Mesothelial cell of epicardium (in vitro differentiated cells): ENCODE data around the gene QKI. TPM values are rescaled to one million over a fixed set of nuclear protein-coding genes. Genes with fewer than 3 reads are reported as not detected.

Source experiments
- DNase-seq, 2 experiments: peaks; one replicate each; pipeline ENCODE4 v3.0.0; 2021; ENCODE audit warnings: low spot score in 2 of 2; ENCODE audit not compliant: unreplicated experiment in 2 of 2
- H3K27ac Mint-ChIP-seq: 2 replicates; pipeline ENCODE4 v1.8.0; 2021; ENCODE audit warnings: mixed read lengths
- H3K27me3 Mint-ChIP-seq: 2 replicates; pipeline ENCODE4 v1.8.0; 2021; ENCODE audit warnings: low read depth, mixed read lengths
- H3K36me3 Mint-ChIP-seq: 2 replicates; pipeline ENCODE4 v1.8.0; 2021; ENCODE audit warnings: mixed read lengths
- H3K4me1 Mint-ChIP-seq: 2 replicates; pipeline ENCODE4 v1.8.0; 2021; ENCODE audit warnings: mixed read lengths
- H3K4me3 Mint-ChIP-seq: 2 replicates; pipeline ENCODE4 v1.8.0; 2021; ENCODE audit warnings: mild to moderate bottlenecking, moderate library complexity, mixed read lengths
- H3K9me3 Mint-ChIP-seq: 2 replicates; pipeline ENCODE4 v1.8.0; 2021; ENCODE audit warnings: mixed read lengths
- CTCF ChIP-seq: fragments of 200-600 bp; sonication (generic); IDR thresholded peaks from one replicate; pipeline ENCODE4 v1.5.0; 2021; ENCODE audit warnings: antibody characterized with exemption; ENCODE audit not compliant: unreplicated experiment
- total RNA-seq: library from RNA; stranded (reverse); gene quantifications from 3 replicates; pipeline ENCODE4 v1.2.1, GENCODE V29; 2021

Gene QKI
- total RNA-seq, 1 donor from 2014 or later: 133 TPM

- H3K4me1 Mint-ChIP-seq: peaks cover 28% of the 10 kb centered on the region
- no peak for TF ChIP-seq CTCF
- no peak overlapping the region for H3K4me3 Mint-ChIP-seq
- H3K9me3 Mint-ChIP-seq: no peaks in the 10 kb centered on the region
- H3K36me3 Mint-ChIP-seq: no peaks in the 10 kb centered on the region
- H3K27me3 Mint-ChIP-seq: no peaks in the 10 kb centered on the region
- no peak overlapping the region for H3K27ac Mint-ChIP-seq
- no peak for DNase-seq
Measured at GRCh38 chr6:163398115-163398514, 16.4 kb upstream of the QKI start.

GRCh38 chr6:163398815-163399214, 15.7 kb upstream of the QKI start:
- Mint-ChIP-seq H3K27ac (no peak overlapping the region), H3K4me3 (no peak overlapping the region), H3K27me3 (no peaks in the 10 kb centered on the region), H3K4me1 (peaks cover 28% of the 10 kb centered on the region), H3K9me3 (no peaks in the 10 kb centered on the region), H3K36me3 (no peaks in the 10 kb centered on the region)
- no peak for DNase-seq
- no peak for TF ChIP-seq CTCF

GRCh38 chr6:163400509-163400908, 14.0 kb upstream of the QKI start:
- Mint-ChIP-seq H3K4me1 (peaks cover 22% of the 10 kb centered on the region), H3K4me3 (no peak overlapping the region), H3K36me3 (no peaks in the 10 kb centered on the region), H3K27me3 (no peaks in the 10 kb centered on the region), H3K27ac (no peak overlapping the region), H3K9me3 (no peaks in the 10 kb centered on the region)
- no peak for TF ChIP-seq CTCF
- no peak for DNase-seq

GRCh38 chr6:163401039-163401885, 13.3 kb upstream of the QKI start:
- H3K27ac Mint-ChIP-seq: no peak overlapping the region
- no peaks in the 10 kb centered on the region for H3K27me3 Mint-ChIP-seq
- DNase-seq: no peak
- H3K4me1 Mint-ChIP-seq: peaks cover 20% of the 10 kb centered on the region
- no peak for TF ChIP-seq CTCF
- no peak overlapping the region for H3K4me3 Mint-ChIP-seq
- no peaks in the 10 kb centered on the region for H3K9me3 Mint-ChIP-seq
- no peaks in the 10 kb centered on the region for H3K36me3 Mint-ChIP-seq

GRCh38 chr6:163402616-163403015, 11.9 kb upstream of the QKI start:
- H3K4me1 Mint-ChIP-seq: peaks cover 8% of the 10 kb centered on the region
- no peak for TF ChIP-seq CTCF

More at GRCh38 chr6:163402616-163403015, 11.9 kb upstream of the QKI start:
- no peaks in the 10 kb centered on the region for H3K27me3 Mint-ChIP-seq
- DNase-seq: no peak
- H3K9me3 Mint-ChIP-seq: no peaks in the 10 kb centered on the region
- no peak overlapping the region for H3K4me3 Mint-ChIP-seq
- no peaks in the 10 kb centered on the region for H3K36me3 Mint-ChIP-seq
- H3K27ac Mint-ChIP-seq: no peak overlapping the region
